Tibial nerve (tissue), 4 donors: ENCODE results near the gene ZFP69. TPM values are rescaled to one million over a fixed set of nuclear protein-coding genes. Genes with fewer than 3 reads are reported as not detected.

Experiments used
- DNase-seq, 2 donors: peaks; one replicate each; pipeline ENCODE4 v3.0.0-alpha.2; 2019; ENCODE audit warnings: low spot score in 2 of 2
- H3K27ac ChIP-seq, 4 donors: fragments of 200-600 bp; sonication (generic) in 3 of 4; one replicate each; pipeline ENCODE4 v1.5.1; 2017 to 2019; ENCODE audit warnings: mild to moderate bottlenecking in 1 of 4
- H3K27me3 ChIP-seq, 2 donors: fragments of 200-600 bp; sonication (generic) in 1 of 2; one replicate each; pipeline versions ENCODE4 v1.5.1 to v1.6.0; 2017 to 2019
- H3K36me3 ChIP-seq, 3 donors: fragments of 200-600 bp; sonication (generic); one replicate each; pipeline ENCODE4 v1.5.1; 2018 to 2019
- H3K4me1 ChIP-seq, 4 donors: fragments of 200-600 bp; sonication (generic) in 3 of 4; one replicate each; pipeline ENCODE4 v1.5.1; 2017 to 2019
- H3K4me3 ChIP-seq, 4 donors: fragments of 200-600 bp; sonication (generic) in 3 of 4; one replicate each; pipeline ENCODE4 v1.5.1; 2017 to 2019; ENCODE audit warnings: mild to moderate bottlenecking in 1 of 4, moderate library complexity in 1 of 4
- H3K9me3 ChIP-seq, 4 donors: fragments of 200-600 bp; sonication (generic) in 3 of 4; one replicate each; pipeline ENCODE4 v1.5.1; 2017 to 2019
- CTCF ChIP-seq, 5 experiments: fragments of 200-600 bp in 3 of 5; fragments of 450-650 bp in 2 of 5; sonication (generic) in 3 of 5; IDR thresholded peaks; one replicate each; pipeline ENCODE4 v1.5.1; 2016 to 2019; ENCODE audit warnings: antibody characterized with exemption in 5 of 5, mild to moderate bottlenecking in 3 of 5, moderate library complexity in 2 of 5
- EP300 ChIP-seq, 2 donors: sonication (generic); formaldehyde crosslinking; IDR thresholded peaks; one replicate each; pipeline ENCODE4 v1.6.1; 2017; ENCODE audit warnings: antibody characterized with exemption in 2 of 2, mild to moderate bottlenecking in 1 of 2
- POLR2A ChIP-seq, 2 donors: fragments of 450-650 bp; IDR thresholded peaks; one replicate each; pipeline ENCODE4 v1.6.1; 2017; ENCODE audit warnings: antibody characterized with exemption in 2 of 2, mild to moderate bottlenecking in 2 of 2, moderate library complexity in 2 of 2
- WGBS, 2 donors: methylation state at CpG; one replicate each; pipeline ENCODE4 v1.1.5; 2018; 5-methylcytosine and 5-hydroxymethylcytosine counted together
- total RNA-seq, 4 donors: library from RNA; depleted of rRNA; stranded (reverse); fragments of >200 nt; gene quantifications; one replicate each; pipeline ENCODE4 v1.1.0, GENCODE V29; 2016

ZFP69 gene
- total RNA-seq, 4 donors from 2014 or later = 1.7 to 7.6 (median 3.4) TPM

- TF ChIP-seq EP300 (IDR thresholded peaks at IDR 0.05) (no peak), CTCF (IDR thresholded peaks at IDR 0.05) (no peak), POLR2A (IDR thresholded peaks at IDR 0.05) (no peak)
- Histone ChIP-seq H3K36me3 (peaks cover 0 to 21% (median 0%) of the 10 kb centered on the region in 3 donors), H3K4me1 (peaks cover 0 to 23% (median 9%) of the 10 kb centered on the region in 4 donors), H3K4me3 (peak overlapping the region; percentile 52 to 79 (median 64)), H3K9me3 (no peaks in the 10 kb centered on the region), H3K27me3 (no peaks in the 10 kb centered on the region), H3K27ac (peak overlapping the region; percentile 69 to 92 (median 79))
- 2% methylated on average over 3 of the region's 3 CpGs for WGBS, 2 donors
- no peak for DNase-seq
These were observed 54.9 kb downstream of the ZFP69 start for GRCh38 chr1:40532062-40532389.

GRCh38 chr1:40532844-40533424 lies 55.8 kb downstream of the ZFP69 start:
- Histone ChIP-seq H3K4me1 (peaks cover 0 to 23% (median 9%) of the 10 kb centered on the region in 4 donors), H3K27ac (no peak overlapping the region), H3K27me3 (no peaks in the 10 kb centered on the region), H3K36me3 (peaks cover 0 to 30% (median 0%) of the 10 kb centered on the region in 3 donors), H3K4me3 (no peak overlapping the region), H3K9me3 (no peaks in the 10 kb centered on the region)
- TF ChIP-seq CTCF (IDR thresholded peaks at IDR 0.05) (peak; percentile 25 to 48 (median 36)), POLR2A (IDR thresholded peaks at IDR 0.05) (no peak)
- DNase-seq = peak in 1 of 2 donors; percentile 29

- H3K27me3 ChIP-seq = no peaks in the 10 kb centered on the region
- no peak for DNase-seq
- TF ChIP-seq POLR2A (IDR thresholded peaks at IDR 0.05) = no peak
- TF ChIP-seq EP300 (IDR thresholded peaks at IDR 0.05) = no peak
These were observed 57.5 kb downstream of the ZFP69 start for GRCh38 chr1:40534589-40534988.

GRCh38 chr1:40535732-40536131 lies 58.6 kb downstream of the ZFP69 start:
- WGBS, 2 donors = 94% methylated on average over 2 of the region's 2 CpGs
- no peak overlapping the region for H3K4me3 ChIP-seq

More at GRCh38 chr1:40534589-40534988, 57.5 kb downstream of the ZFP69 start:
- H3K4me3 ChIP-seq = no peak overlapping the region
- peaks cover 0 to 23% (median 9%) of the 10 kb centered on the region in 4 donors for H3K4me1 ChIP-seq
- H3K27ac ChIP-seq = no peak overlapping the region
- peaks cover 0 to 44% (median 0%) of the 10 kb centered on the region in 3 donors for H3K36me3 ChIP-seq
- H3K9me3 ChIP-seq = no peaks in the 10 kb centered on the region

GRCh38 chr1:40539338-40539737 lies 62.2 kb downstream of the ZFP69 start:
- no peaks in the 10 kb centered on the region for H3K4me1 ChIP-seq
- H3K9me3 ChIP-seq = no peaks in the 10 kb centered on the region
- no peak for DNase-seq
- WGBS, 2 donors = 84 to 89% methylated on average over 7 of the region's 7 CpGs
- H3K27ac ChIP-seq = no peak overlapping the region
- peaks cover 0 to 89% (median 0%) of the 10 kb centered on the region in 3 donors for H3K36me3 ChIP-seq
- no peak overlapping the region for H3K4me3 ChIP-seq
- H3K27me3 ChIP-seq = no peaks in the 10 kb centered on the region
- TF ChIP-seq EP300 (IDR thresholded peaks at IDR 0.05) = no peak

More at GRCh38 chr1:40535732-40536131, 58.6 kb downstream of the ZFP69 start:
- Histone ChIP-seq H3K36me3 (peaks cover 0 to 53% (median 0%) of the 10 kb centered on the region in 3 donors), H3K4me1 (peaks cover 0 to 19% (median 9%) of the 10 kb centered on the region in 4 donors), H3K9me3 (no peaks in the 10 kb centered on the region), H3K27ac (no peak overlapping the region), H3K27me3 (no peaks in the 10 kb centered on the region)
- no peak for TF ChIP-seq POLR2A (IDR thresholded peaks at IDR 0.05)
- TF ChIP-seq EP300 (IDR thresholded peaks at IDR 0.05) = no peak
- no peak for TF ChIP-seq CTCF (IDR thresholded peaks at IDR 0.05)
- no peak for DNase-seq

Other genes with a start within 250 kb of the ZFP69 start
- gene TMCO2, start 229.4 kb upstream of the ZFP69 start, total RNA-seq = not detected
- gene ZMPSTE24, start 219.1 kb upstream of the ZFP69 start, total RNA-seq = 10 to 100 TPM; 27.0 to 51.1 (median 32.1) TPM
- 1 to 10 TPM; 3.3 to 8.8 (median 7.0) TPM for gene COL9A2, start 160.0 kb upstream of the ZFP69 start, total RNA-seq
- gene SMAP2, start 103.6 kb upstream of the ZFP69 start, total RNA-seq = 10 to 100 TPM; 36.7 to 55.2 (median 45.1) TPM
- gene ZFP69B, start 26.8 kb upstream of the ZFP69 start, total RNA-seq = 1 to 10 TPM in 2 of 4 donors, under 1 TPM in 2; 0.39 to 2.3 (median 1.3) TPM
- 1 to 10 TPM; 2.0 to 6.5 (median 4.6) TPM for gene EXO5, start 31.5 kb downstream of the ZFP69 start, total RNA-seq
- 1 to 10 TPM; 5.3 to 9.0 (median 6.4) TPM for gene ZNF684, start 54.3 kb downstream of the ZFP69 start, total RNA-seq
- 1 to 10 TPM; 2.1 to 6.9 (median 4.0) TPM for gene RIMS3, start 188.4 kb downstream of the ZFP69 start, total RNA-seq
- gene NFYC, start 214.4 kb downstream of the ZFP69 start, total RNA-seq = 10 to 100 TPM; 30.3 to 36.3 (median 33.3) TPM